Tibial nerve (tissue), 4 donors: ENCODE measurements around the gene SSH3. TPM values are rescaled to one million over a fixed set of nuclear protein-coding genes. Genes with fewer than 3 reads are reported as not detected.

Experiments
- DNase-seq, 2 donors: peaks; one replicate each; pipeline ENCODE4 v3.0.0-alpha.2; 2019; ENCODE audit warnings: low spot score in 2 of 2
- H3K27ac ChIP-seq, 4 donors: fragments of 200-600 bp; sonication (generic) in 3 of 4; one replicate each; pipeline ENCODE4 v1.5.1; 2017 to 2019; ENCODE audit warnings: mild to moderate bottlenecking in 1 of 4
- H3K27me3 ChIP-seq, 2 donors: fragments of 200-600 bp; sonication (generic) in 1 of 2; one replicate each; pipeline versions ENCODE4 v1.5.1 to v1.6.0; 2017 to 2019
- H3K36me3 ChIP-seq, 3 donors: fragments of 200-600 bp; sonication (generic); one replicate each; pipeline ENCODE4 v1.5.1; 2018 to 2019
- H3K4me1 ChIP-seq, 4 donors: fragments of 200-600 bp; sonication (generic) in 3 of 4; one replicate each; pipeline ENCODE4 v1.5.1; 2017 to 2019
- H3K4me3 ChIP-seq, 4 donors: fragments of 200-600 bp; sonication (generic) in 3 of 4; one replicate each; pipeline ENCODE4 v1.5.1; 2017 to 2019; ENCODE audit warnings: mild to moderate bottlenecking in 1 of 4, moderate library complexity in 1 of 4
- H3K9me3 ChIP-seq, 4 donors: fragments of 200-600 bp; sonication (generic) in 3 of 4; one replicate each; pipeline ENCODE4 v1.5.1; 2017 to 2019
- EP300 ChIP-seq, 2 donors: sonication (generic); formaldehyde crosslinking; IDR thresholded peaks; one replicate each; pipeline ENCODE4 v1.6.1; 2017; ENCODE audit warnings: antibody characterized with exemption in 2 of 2, mild to moderate bottlenecking in 1 of 2
- POLR2A ChIP-seq, 2 donors: fragments of 450-650 bp; IDR thresholded peaks; one replicate each; pipeline ENCODE4 v1.6.1; 2017; ENCODE audit warnings: antibody characterized with exemption in 2 of 2, mild to moderate bottlenecking in 2 of 2, moderate library complexity in 2 of 2
- WGBS, 2 donors: methylation state at CpG; one replicate each; pipeline ENCODE4 v1.1.5; 2018; 5-methylcytosine and 5-hydroxymethylcytosine counted together
- total RNA-seq, 4 donors: library from RNA; depleted of rRNA; stranded (reverse); fragments of >200 nt; gene quantifications; one replicate each; pipeline ENCODE4 v1.1.0, GENCODE V29; 2016
- TF ChIP-seq, protein P1 (sequence below), 5 experiments: fragments of 200-600 bp in 3 of 5; fragments of 450-650 bp in 2 of 5; sonication (generic) in 3 of 5; IDR thresholded peaks; one replicate each; pipeline ENCODE4 v1.5.1; 2016 to 2019; ENCODE audit warnings: antibody characterized with exemption in 5 of 5, mild to moderate bottlenecking in 3 of 5, moderate library complexity in 2 of 5

The SSH3 gene
- total RNA-seq, 4 donors from 2014 or later: 28.5 to 51.6 (median 43.1) TPM

DNA sequence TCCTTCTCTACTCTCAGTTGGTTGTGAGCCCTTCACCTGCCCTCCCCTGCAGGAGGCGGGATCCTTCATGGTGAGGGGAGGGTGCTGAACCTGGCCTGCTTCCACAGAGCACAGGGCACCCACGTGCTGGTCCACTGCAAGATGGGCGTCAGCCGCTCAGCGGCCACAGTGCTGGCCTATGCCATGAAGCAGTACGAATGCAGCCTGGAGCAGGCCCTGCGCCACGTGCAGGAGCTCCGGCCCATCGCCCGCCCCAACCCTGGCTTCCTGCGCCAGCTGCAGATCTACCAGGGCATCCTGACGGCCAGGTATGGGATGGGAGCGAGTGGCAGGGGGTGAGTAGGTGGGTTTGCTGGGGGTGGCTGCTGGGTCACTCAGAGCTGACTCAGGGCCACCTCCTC lies 6.3 kb downstream of the SSH3 start:
- Histone ChIP-seq H3K36me3 (peaks cover 0 to 57% (median 0%) of the 10 kb centered on the region in 3 donors), H3K4me3 (no peak overlapping the region), H3K27ac (no peak overlapping the region), H3K9me3 (no peaks in the 10 kb centered on the region), H3K4me1 (peaks cover 0 to 18% (median 4%) of the 10 kb centered on the region in 4 donors), H3K27me3 (no peaks in the 10 kb centered on the region)
- 91 to 95% methylated on average over 10 to 14 of the region's 14 CpGs for WGBS, 2 donors
- no peak for DNase-seq
- TF ChIP-seq, protein P1, sequence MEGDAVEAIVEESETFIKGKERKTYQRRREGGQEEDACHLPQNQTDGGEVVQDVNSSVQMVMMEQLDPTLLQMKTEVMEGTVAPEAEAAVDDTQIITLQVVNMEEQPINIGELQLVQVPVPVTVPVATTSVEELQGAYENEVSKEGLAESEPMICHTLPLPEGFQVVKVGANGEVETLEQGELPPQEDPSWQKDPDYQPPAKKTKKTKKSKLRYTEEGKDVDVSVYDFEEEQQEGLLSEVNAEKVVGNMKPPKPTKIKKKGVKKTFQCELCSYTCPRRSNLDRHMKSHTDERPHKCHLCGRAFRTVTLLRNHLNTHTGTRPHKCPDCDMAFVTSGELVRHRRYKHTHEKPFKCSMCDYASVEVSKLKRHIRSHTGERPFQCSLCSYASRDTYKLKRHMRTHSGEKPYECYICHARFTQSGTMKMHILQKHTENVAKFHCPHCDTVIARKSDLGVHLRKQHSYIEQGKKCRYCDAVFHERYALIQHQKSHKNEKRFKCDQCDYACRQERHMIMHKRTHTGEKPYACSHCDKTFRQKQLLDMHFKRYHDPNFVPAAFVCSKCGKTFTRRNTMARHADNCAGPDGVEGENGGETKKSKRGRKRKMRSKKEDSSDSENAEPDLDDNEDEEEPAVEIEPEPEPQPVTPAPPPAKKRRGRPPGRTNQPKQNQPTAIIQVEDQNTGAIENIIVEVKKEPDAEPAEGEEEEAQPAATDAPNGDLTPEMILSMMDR (IDR thresholded peaks at IDR 0.05): no peak
- TF ChIP-seq EP300 (IDR thresholded peaks at IDR 0.05): no peak

DNA sequence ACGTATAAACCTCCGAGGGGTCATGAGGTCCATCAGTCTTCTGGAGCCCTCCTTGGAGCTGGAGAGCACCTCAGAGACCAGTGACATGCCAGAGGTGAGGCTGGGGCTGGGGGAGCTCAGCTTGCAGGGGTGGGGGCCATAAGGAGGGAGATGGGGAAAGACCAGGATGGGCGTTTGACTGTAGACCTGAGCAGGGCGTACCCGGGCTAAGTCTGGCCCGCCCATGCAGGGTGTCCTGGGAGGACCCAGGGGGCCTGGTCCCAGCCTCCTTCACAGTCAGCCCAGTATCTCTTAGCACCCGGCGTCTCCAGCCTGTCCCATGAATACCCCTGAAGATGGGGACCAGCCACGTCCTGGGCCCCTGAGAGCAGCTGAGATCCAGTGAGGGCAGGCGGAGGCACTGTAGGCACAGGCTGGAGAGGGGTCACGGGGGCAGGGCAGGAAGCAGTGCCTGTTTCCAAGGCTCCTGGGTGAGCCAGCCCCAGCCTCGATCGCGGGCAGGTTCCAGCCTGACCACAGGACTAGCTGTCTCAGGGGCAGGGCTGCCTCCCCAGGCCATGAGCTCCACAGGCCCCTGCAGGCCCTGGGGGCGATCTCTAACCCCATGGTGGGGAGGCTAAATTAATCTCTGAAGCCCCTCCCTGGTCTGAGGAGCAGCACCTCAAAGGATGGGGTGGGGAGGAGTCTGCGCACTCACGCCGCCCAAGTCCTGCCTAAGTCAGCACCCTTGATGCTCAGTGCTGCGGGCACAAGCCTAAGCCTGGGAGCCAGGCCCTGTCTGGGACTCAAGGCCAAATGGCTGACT lies 7.1 kb downstream of the SSH3 start:
- Histone ChIP-seq H3K4me1 (peaks cover 0 to 11% (median 2%) of the 10 kb centered on the region in 4 donors), H3K9me3 (no peaks in the 10 kb centered on the region), H3K36me3 (peaks cover 0 to 57% (median 0%) of the 10 kb centered on the region in 3 donors), H3K27me3 (no peaks in the 10 kb centered on the region), H3K4me3 (no peak overlapping the region), H3K27ac (no peak overlapping the region)
- no peak for DNase-seq
- TF ChIP-seq POLR2A (IDR thresholded peaks at IDR 0.05) (no peak), EP300 (IDR thresholded peaks at IDR 0.05) (no peak)
- TF ChIP-seq, protein P1 (IDR thresholded peaks at IDR 0.05): no peak
- WGBS, 2 donors: 88 to 91% methylated on average over 14 to 18 of the region's 19 CpGs

DNA sequence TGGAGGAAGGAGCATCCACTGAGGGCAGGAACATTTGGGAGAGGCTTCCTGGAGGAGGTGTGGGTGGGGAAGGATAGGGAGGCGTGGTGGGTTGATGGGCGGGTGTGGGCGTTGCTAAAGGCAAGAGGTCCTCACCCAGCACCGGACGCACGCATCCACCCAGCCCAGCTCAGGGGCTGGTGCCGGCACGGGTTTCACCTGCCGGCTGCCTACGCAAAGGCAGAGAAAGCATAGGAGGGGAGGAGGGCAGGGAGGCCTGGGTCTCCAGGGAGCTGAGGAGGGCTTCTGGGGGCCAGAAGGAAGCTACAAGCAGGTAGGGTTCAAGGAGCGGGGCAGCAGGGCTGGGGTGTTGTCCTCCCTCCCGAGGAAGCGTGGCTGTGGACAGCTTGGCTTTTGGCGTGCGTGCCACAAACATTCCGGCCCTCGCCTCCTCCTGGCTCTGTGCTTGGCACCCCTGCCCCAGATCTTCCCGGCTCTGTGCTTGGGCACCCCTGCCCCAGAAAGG lies 7.8 kb downstream of the SSH3 start:
- no peaks in the 10 kb centered on the region for H3K27me3 ChIP-seq
- H3K36me3 ChIP-seq: peaks cover 0 to 57% (median 0%) of the 10 kb centered on the region in 3 donors
- TF ChIP-seq POLR2A (IDR thresholded peaks at IDR 0.05) (no peak), EP300 (IDR thresholded peaks at IDR 0.05) (no peak)
- TF ChIP-seq, protein P1 (IDR thresholded peaks at IDR 0.05): no peak
- 86 to 87% methylated on average over 18 of the region's 18 CpGs for WGBS, 2 donors
- H3K9me3 ChIP-seq: no peaks in the 10 kb centered on the region
- H3K27ac ChIP-seq: no peak overlapping the region
- H3K4me3 ChIP-seq: no peak overlapping the region
- DNase-seq: no peak
- peaks cover 0 to 9% (median 2%) of the 10 kb centered on the region in 4 donors for H3K4me1 ChIP-seq

DNA sequence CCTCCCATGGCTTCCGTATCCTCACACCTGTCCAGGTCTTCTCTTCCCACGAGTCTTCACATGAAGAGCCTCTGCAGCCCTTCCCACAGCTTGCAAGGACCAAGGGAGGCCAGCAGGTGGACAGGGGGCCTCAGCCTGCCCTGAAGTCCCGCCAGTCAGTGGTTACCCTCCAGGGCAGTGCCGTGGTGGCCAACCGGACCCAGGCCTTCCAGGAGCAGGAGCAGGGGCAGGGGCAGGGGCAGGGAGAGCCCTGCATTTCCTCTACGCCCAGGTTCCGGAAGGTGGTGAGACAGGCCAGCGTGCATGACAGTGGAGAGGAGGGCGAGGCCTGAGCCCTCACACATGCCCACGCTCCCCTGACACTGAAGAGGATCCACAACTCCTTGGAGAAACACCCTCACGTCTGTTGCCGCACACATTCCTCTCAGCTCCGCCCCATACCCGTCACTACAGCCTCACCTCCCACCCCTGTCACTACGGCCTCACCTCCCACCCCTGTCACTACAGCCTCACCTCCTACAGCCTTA lies 8.3 kb downstream of the SSH3 start:
- no peak for DNase-seq
- Histone ChIP-seq H3K4me3 (no peak overlapping the region), H3K4me1 (peaks cover 0 to 12% (median 2%) of the 10 kb centered on the region in 4 donors), H3K9me3 (no peaks in the 10 kb centered on the region), H3K27ac (no peak overlapping the region), H3K27me3 (no peaks in the 10 kb centered on the region), H3K36me3 (peaks cover 0 to 55% (median 0%) of the 10 kb centered on the region in 3 donors)
- TF ChIP-seq EP300 (IDR thresholded peaks at IDR 0.05): no peak
- TF ChIP-seq POLR2A (IDR thresholded peaks at IDR 0.05): no peak
- TF ChIP-seq, protein P1 (IDR thresholded peaks at IDR 0.05): no peak
- WGBS, 2 donors: 79 to 90% methylated on average over 14 to 15 of the region's 15 CpGs
